H1 (cell line): Measurements from ENCODE around the gene GLB1L2. TPM values are rescaled to one million over a fixed set of nuclear protein-coding genes. Genes with fewer than 3 reads are reported as not detected.

Experiments used
- CTCF ChIA-PET: fragments of 300-600 bp; sonication (Branson Sonifier 250); formaldehyde crosslinking; loops from one replicate; lab custom pipeline; 2021; ENCODE audit not compliant: partially characterized antibody; lab: Charles Lee
- POLR2A ChIA-PET: fragments of 300-600 bp; sonication (Branson Sonifier 250); formaldehyde crosslinking; loops from one replicate; lab custom pipeline; 2021; ENCODE audit warnings: inconsistent platforms; ENCODE audit not compliant: partially characterized antibody; lab: Charles Lee
- DNase-seq, 2 experiments: peaks; one replicate each; pipeline versions ENCODE4 v3.0.0 to v3.0.0-alpha.2; 2010 to 2022; ENCODE audit warnings: low spot score in 2 of 2, low read depth in 1 of 2, mixed read lengths in 1 of 2
- FAIRE-seq: peaks from 2 replicates; lab custom pipeline; 2011; peaks lifted over from hg19 to GRCh38; lab: Jason Lieb, UNC
- H2AFZ ChIP-seq: 2 replicates; pipeline ENCODE4 v1.8.1; 2012; ENCODE audit warnings: low read length, inconsistent platforms
- H2AK5ac ChIP-seq: 2 replicates; pipeline ENCODE4 v1.6.1; 2013; ENCODE audit warnings: low read depth, low read length
- H2BK120ac ChIP-seq: replicated peaks from 2 replicates; pipeline ENCODE3; 2013; ENCODE audit warnings: low read depth, low read length, inconsistent platforms
- H2BK12ac ChIP-seq: 2 replicates; pipeline ENCODE4 v1.6.1; 2013; ENCODE audit warnings: low read depth, low read length
- H2BK15ac ChIP-seq: 2 replicates; pipeline ENCODE4 v1.6.1; 2013; ENCODE audit warnings: low read length
- H2BK20ac ChIP-seq: 2 replicates; pipeline ENCODE4 v1.6.1; 2013; ENCODE audit warnings: low read length
- H2BK5ac ChIP-seq: 2 replicates; pipeline ENCODE4 v1.6.1; 2013; ENCODE audit warnings: low read depth, low read length
- H3K14ac ChIP-seq: 2 replicates; pipeline ENCODE4 v1.6.1; 2013; ENCODE audit warnings: inconsistent platforms; ENCODE audit not compliant: insufficient read length
- H3K18ac ChIP-seq: 2 replicates; pipeline ENCODE4 v1.6.1; 2013; ENCODE audit warnings: low read length; ENCODE audit errors: extremely low read depth
- H3K23ac ChIP-seq: 2 replicates; pipeline ENCODE4 v1.6.1; 2013; ENCODE audit warnings: inconsistent platforms; ENCODE audit not compliant: insufficient read length
- H3K23me2 ChIP-seq: 2 replicates; pipeline ENCODE4 v1.6.1; 2013; ENCODE audit warnings: low read depth, low read length
- H3K27ac ChIP-seq: 2 replicates; pipeline ENCODE4 v1.6.1; 2011; ENCODE audit warnings: low read depth, low read length, inconsistent platforms
- H3K27me3 ChIP-seq, 4 experiments: replicated peaks in 1 of 4; 1 replicate in 1 of 4; 2 replicates in 3 of 4; pipeline versions ENCODE4 v1.6.1 to v1.8.1; 2011 to 2013; ENCODE audit warnings: low read length in 3 of 4, mild to moderate bottlenecking in 3 of 4, inconsistent platforms in 2 of 4, mixed read lengths in 2 of 4, moderate library complexity in 1 of 4; ENCODE audit not compliant: control insufficient read depth in 3 of 4, insufficient read depth in 3 of 4; ENCODE audit errors: extremely low read depth in 1 of 4
- H3K36me3 ChIP-seq, 4 experiments: 2 replicates each; pipeline versions ENCODE4 v1.6.1 to v1.8.1; 2011 to 2013; ENCODE audit warnings: mild to moderate bottlenecking in 4 of 4, low read length in 3 of 4, moderate library complexity in 2 of 4, control low read depth in 1 of 4, inconsistent platforms in 1 of 4; ENCODE audit not compliant: insufficient read depth in 4 of 4, control insufficient read depth in 2 of 4
- H3K4ac ChIP-seq: replicated peaks from 2 replicates; pipeline ENCODE3; 2013; ENCODE audit warnings: low read length, low read depth, mixed read lengths, inconsistent platforms; ENCODE audit not compliant: insufficient read length
- H3K4me1 ChIP-seq, 4 experiments: replicated peaks in 1 of 4; 1 replicate in 1 of 4; 2 replicates in 3 of 4; pipeline versions ENCODE4 v1.6.1 to v1.8.1; 2011 to 2013; ENCODE audit warnings: low read length in 3 of 4, inconsistent platforms in 2 of 4, mixed read lengths in 1 of 4; ENCODE audit not compliant: insufficient read depth in 4 of 4, control insufficient read depth in 3 of 4
- H3K4me2 ChIP-seq, 2 experiments: 2 replicates each; pipeline versions ENCODE4 v1.6.1 to v1.8.1; 2011 to 2013; ENCODE audit warnings: low read depth in 2 of 2, low read length in 2 of 2, control low read depth in 1 of 2, inconsistent platforms in 1 of 2, mild to moderate bottlenecking in 1 of 2; ENCODE audit not compliant: insufficient read depth in 1 of 2
- H3K4me3 ChIP-seq, 4 experiments: fragments of 200-600, 300-600 bp in 1 of 4; sonication (generic), shearing (Covaris generic), sonication (Bioruptor Twin) in 1 of 4; 2 replicates each; pipeline versions ENCODE4 v1.5.1 to v1.8.1; 2011 to 2016; ENCODE audit warnings: low read length in 4 of 4, low read depth in 3 of 4, control low read depth in 2 of 4, inconsistent platforms in 2 of 4, mild to moderate bottlenecking in 2 of 4, mixed read lengths in 1 of 4, moderate library complexity in 1 of 4; ENCODE audit not compliant: insufficient read depth in 2 of 4; ENCODE audit errors: extremely low read depth in 1 of 4
- H3K56ac ChIP-seq: replicated peaks from 2 replicates; pipeline ENCODE3; 2013; ENCODE audit warnings: low read depth, mild to moderate bottlenecking, mixed read lengths, low read length, inconsistent platforms; ENCODE audit not compliant: insufficient read length
- H3K79me1 ChIP-seq: 2 replicates; pipeline ENCODE4 v1.6.1; 2013; ENCODE audit warnings: low read depth, low read length, control low read depth
- H3K79me2 ChIP-seq, 2 experiments: 2 replicates each; pipeline versions ENCODE4 v1.6.1 to v1.8.1; 2012 to 2013; ENCODE audit warnings: low read length in 2 of 2, mild to moderate bottlenecking in 2 of 2, inconsistent platforms in 1 of 2; ENCODE audit not compliant: insufficient read depth in 2 of 2, control insufficient read depth in 1 of 2
- H3K9ac ChIP-seq, 4 experiments: replicated peaks in 1 of 4; 1 replicate in 1 of 4; 2 replicates in 3 of 4; pipeline versions ENCODE4 v1.6.1 to v1.8.1; 2011 to 2013; ENCODE audit warnings: low read depth in 3 of 4, low read length in 3 of 4, control low read depth in 2 of 4, mild to moderate bottlenecking in 2 of 4, moderate library complexity in 2 of 4, inconsistent platforms in 1 of 4; ENCODE audit errors: extremely low read depth in 1 of 4
- H3K9me3 ChIP-seq, 2 experiments: 2 replicates each; pipeline versions ENCODE4 v1.6.1 to v1.8.1; 2012 to 2013; ENCODE audit warnings: mild to moderate bottlenecking in 2 of 2, moderate library complexity in 2 of 2, control low read depth in 1 of 2, inconsistent platforms in 1 of 2, low read depth in 1 of 2, low read length in 1 of 2, mixed read lengths in 1 of 2; ENCODE audit not compliant: insufficient read depth in 2 of 2
- H4K20me1 ChIP-seq, 2 experiments: replicated peaks in 1 of 2; 2 replicates each; pipeline versions ENCODE3 to v1.8.1; 2011 to 2013; ENCODE audit warnings: inconsistent platforms in 2 of 2, low read length in 2 of 2, mild to moderate bottlenecking in 1 of 2; ENCODE audit not compliant: insufficient read depth in 2 of 2, control insufficient read depth in 1 of 2
- H4K5ac ChIP-seq: 2 replicates; pipeline ENCODE4 v1.6.1; 2013; ENCODE audit warnings: low read length, low read depth, mixed read lengths, inconsistent platforms; ENCODE audit not compliant: insufficient read length
- H4K8ac ChIP-seq: 2 replicates; pipeline ENCODE4 v1.8.0; 2013; ENCODE audit warnings: mild to moderate bottlenecking, moderate library complexity, low read length, inconsistent platforms; ENCODE audit not compliant: insufficient read depth; ENCODE audit errors: extremely low read depth
- H4K91ac ChIP-seq: replicated peaks from 2 replicates; pipeline ENCODE3; 2013; ENCODE audit warnings: low read length, mixed read lengths, inconsistent platforms; ENCODE audit not compliant: insufficient read length
- USF2 ChIP-seq: IDR thresholded peaks from 2 replicates; pipeline ENCODE4 v1.6.1; 2011; ENCODE audit warnings: low read length, improper control_type of control experiment
- WGBS, 2 experiments: shearing (Covaris generic) in 1 of 2; methylation state at CpG; one replicate each; pipeline versions ENCODE4 v1.1.6 to v1.1.7; 2013 to 2015; ENCODE audit warnings: low lambda C conversion rate in 2 of 2, mixed read lengths in 2 of 2, inconsistent platforms in 1 of 2, low coverage in 1 of 2, missing lambda C conversion rate in 1 of 2; ENCODE audit not compliant: insufficient replicate concordance in 2 of 2, insufficient coverage in 1 of 2, insufficient read length in 1 of 2; ENCODE audit errors: extremely low coverage in 1 of 2, missing lambda C conversion rate in 1 of 2; 5-methylcytosine and 5-hydroxymethylcytosine counted together
- polyA plus RNA-seq, 7 experiments: library from polyadenylated mRNA; depleted of rRNA in 3 of 7; stranded (reverse) in 5 of 7; unstranded in 2 of 7; fragments of >200 nt in 5 of 7; fragments of 200-250 nt in 2 of 7; gene quantifications; 1 replicate in 5 of 7; 2 replicates in 1 of 7; 4 replicates in 1 of 7; pipeline versions ENCODE4 v1.2.1 to v1.2.3, GENCODE V29; 2011 to 2013; ENCODE audit warnings: missing spikeins in 2 of 7, mixed read lengths in 2 of 7
- total RNA-seq: library from RNA; stranded (reverse); fragmentation: NEBNext Ultra II Directional; extraction: Animal tissue kit (Norgen Biotek cat#: 25700); gene quantifications from 2 replicates; pipeline ENCODE4 v1.2.1, GENCODE V29; 2021

The GLB1L2 gene
- total and polyA plus RNA-seq, 2 of the 8 experiments (the other 6 are each of a cell fraction or from before 2014, with no cell fraction given) = 4.4 to 7.9 TPM

DNA sequence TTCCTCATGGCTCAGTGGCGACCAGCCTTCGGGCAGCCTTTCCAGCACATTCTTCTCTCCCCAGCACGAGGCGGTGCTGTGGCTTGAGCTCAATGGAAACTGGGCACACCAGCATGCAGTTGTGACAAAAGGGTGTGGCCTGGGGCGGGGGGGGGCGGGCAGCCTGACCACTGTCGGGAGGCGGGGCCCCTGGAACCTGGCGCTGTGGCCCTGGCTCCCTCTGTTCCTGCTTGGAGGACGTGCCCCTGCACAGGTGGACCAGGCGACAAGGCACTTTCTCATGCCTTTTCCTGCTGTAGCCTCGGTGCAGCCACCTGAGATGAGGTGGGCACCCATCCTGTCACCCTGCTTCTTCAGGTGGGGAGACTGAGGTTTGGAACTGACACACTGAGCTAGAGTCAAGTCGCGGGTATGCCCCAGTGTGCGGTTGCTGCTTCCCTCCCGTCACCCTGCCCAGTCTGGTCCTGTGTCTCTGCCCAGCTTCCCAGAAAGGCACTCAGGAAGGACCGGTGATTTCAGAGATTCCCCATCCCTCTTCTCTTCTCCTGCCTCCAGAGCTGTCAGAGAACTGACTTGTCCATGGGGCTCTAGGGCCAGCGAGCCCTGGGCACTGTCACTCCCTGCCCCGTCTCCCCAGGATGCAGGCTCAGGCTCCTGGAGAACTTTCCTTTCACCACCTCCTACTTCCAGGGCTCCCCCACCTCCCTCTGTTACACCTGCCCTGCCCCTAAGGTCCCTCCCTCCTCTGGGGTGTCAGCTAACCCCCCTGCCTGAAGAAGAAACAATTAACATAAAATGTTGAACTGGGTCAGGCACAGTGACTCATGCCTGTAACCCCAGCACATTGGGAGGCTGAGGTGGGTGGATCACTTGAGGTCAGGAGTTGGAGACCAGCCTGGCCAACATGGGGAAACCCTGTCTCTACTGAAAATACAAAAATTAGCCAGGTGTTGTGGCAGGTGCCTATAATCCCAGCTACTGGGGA, 70.3 kb downstream of the GLB1L2 start:
- Histone ChIP-seq H3K18ac (no peak overlapping the region), H3K4me3 (no peak overlapping the region), H3K27ac (no peak overlapping the region), H3K23ac (no peak overlapping the region), H3K4ac (no peak overlapping the region), H2BK20ac (no peak overlapping the region), H3K79me2 (peaks cover 0 to 61% of the 10 kb centered on the region in 2 experiments; a peak in 1 of 4 replicates), H3K23me2 (0 out of 2 replicates have a peak, but pooled peaks cover 1% of the 10 kb centered on the region), H2BK5ac (no peak overlapping the region), H3K9me3 (no peaks in the 10 kb centered on the region), H2BK15ac (no peak overlapping the region), H3K36me3 (peaks cover 0 to 4% (median 0%) of the 10 kb centered on the region in 4 experiments; a peak in 1 of 8 replicates), H4K5ac (no peak overlapping the region), H3K9ac (no peak overlapping the region), H3K4me2 (no peak overlapping the region), H3K14ac (no peak overlapping the region), H3K56ac (no peak overlapping the region), H3K27me3 (no peaks in the 10 kb centered on the region), H2AK5ac (no peak overlapping the region), H4K8ac (no peak overlapping the region), H2BK12ac (no peak overlapping the region), H4K20me1 (peaks cover 8 to 29% of the 10 kb centered on the region in 2 experiments), H2AFZ (no peak overlapping the region), H3K4me1 (peaks cover 0 to 12% (median 5%) of the 10 kb centered on the region in 4 experiments; a peak in 3 of 7 replicates), H4K91ac (no peak overlapping the region), H3K79me1 (peaks cover 16% of the 10 kb centered on the region), H2BK120ac (no peak overlapping the region)
- FAIRE-seq = no peak
- 82% methylated on average over 13 of the region's 19 CpGs; no CpG with 5 or more reads in 1 of the 2 experiments for WGBS, 2 experiments
- TF ChIP-seq USF2 = no peak
- CTCF ChIA-PET = interaction anchor here (0.9 to 1.0 kb wide), 2 partner anchors 25 to 35 kb away, joined by 3 read pairs; no protein-coding TSS in a partner anchor
- no peak for DNase-seq
- POLR2A ChIA-PET = interaction anchor here (0.9 kb wide), 1 partner anchor 25 kb away, joined by 3 read pairs; no protein-coding TSS in a partner anchor
